Nephron (organoid): Measurements from ENCODE around the gene RREB1.

Source experiments
- H3K27ac Mint-ChIP-seq, 3 experiments: 2 replicates each; pipeline ENCODE4 v1.8.0; 2020; ENCODE audit warnings: mixed read lengths in 3 of 3, mild to moderate bottlenecking in 2 of 3, moderate library complexity in 1 of 3
- H3K27me3 Mint-ChIP-seq: 2 replicates; pipeline ENCODE4 v1.8.0; 2021; ENCODE audit warnings: low read depth, mild to moderate bottlenecking, moderate library complexity, mixed read lengths
- H3K36me3 Mint-ChIP-seq: 2 replicates; pipeline ENCODE4 v1.8.0; 2020; ENCODE audit warnings: low read depth, mixed read lengths
- H3K4me1 Mint-ChIP-seq: 2 replicates; pipeline ENCODE4 v1.8.0; 2020; ENCODE audit warnings: mixed read lengths
- H3K4me3 Mint-ChIP-seq, 3 experiments: 2 replicates each; pipeline ENCODE4 v1.8.0; 2020; ENCODE audit warnings: mild to moderate bottlenecking in 3 of 3, mixed read lengths in 3 of 3, moderate library complexity in 2 of 3
- H3K9me3 Mint-ChIP-seq: 2 replicates; pipeline ENCODE4 v1.8.0; 2020; ENCODE audit warnings: mixed read lengths
- CTCF ChIP-seq, 3 experiments: fragments of 200-600 bp; sonication (generic); IDR thresholded peaks; one replicate each; pipeline ENCODE4 v1.5.0; 2021; ENCODE audit warnings: antibody characterized with exemption in 3 of 3; ENCODE audit not compliant: unreplicated experiment in 3 of 3

Gene RREB1

GRCh38 chr6:7140631-7141378 lies 33.0 kb downstream of the RREB1 start:
- Mint-ChIP-seq H3K4me3 (peak overlapping the region; percentile 85 to 90 (median 90)), H3K27me3 (no peaks in the 10 kb centered on the region), H3K36me3 (no peaks in the 10 kb centered on the region), H3K27ac (peak overlapping the region; percentile 78 to 96 (median 94)), H3K4me1 (peaks cover 75% of the 10 kb centered on the region), H3K9me3 (no peaks in the 10 kb centered on the region)
- no peak for TF ChIP-seq CTCF (IDR thresholded peaks at IDR 0.05; ENCODE audit: unreplicated experiment in 3 of 3)

GRCh38 chr6:7142228-7142801 lies 34.6 kb downstream of the RREB1 start:
- Mint-ChIP-seq H3K27ac (peak overlapping the region; percentile 87 to 96 (median 96)), H3K9me3 (no peaks in the 10 kb centered on the region), H3K27me3 (no peaks in the 10 kb centered on the region), H3K36me3 (no peaks in the 10 kb centered on the region), H3K4me3 (peak overlapping the region; percentile 8 to 84 (median 61)), H3K4me1 (peaks cover 84% of the 10 kb centered on the region)
- no peak for TF ChIP-seq CTCF (IDR thresholded peaks at IDR 0.05; ENCODE audit: unreplicated experiment in 3 of 3)

GRCh38 chr6:7142918-7143475 lies 35.2 kb downstream of the RREB1 start:
- Mint-ChIP-seq H3K27ac (peak overlapping the region; percentile 87 to 96 (median 96)), H3K27me3 (no peaks in the 10 kb centered on the region), H3K4me3 (peak overlapping the region; percentile 61 to 84 (median 78)), H3K9me3 (no peaks in the 10 kb centered on the region), H3K4me1 (peaks cover 84% of the 10 kb centered on the region), H3K36me3 (no peaks in the 10 kb centered on the region)
- TF ChIP-seq CTCF (IDR thresholded peaks at IDR 0.05; ENCODE audit: unreplicated experiment in 3 of 3): no peak

- Mint-ChIP-seq H3K27ac (peak overlapping the region; percentile 87 to 96 (median 96)), H3K27me3 (no peaks in the 10 kb centered on the region)
Observed at GRCh38 chr6:7143476-7143974, 35.8 kb downstream of the RREB1 start.

GRCh38 chr6:7144872-7145584 lies 37.3 kb downstream of the RREB1 start:
- Mint-ChIP-seq H3K9me3 (no peaks in the 10 kb centered on the region), H3K36me3 (no peaks in the 10 kb centered on the region), H3K27ac (peak overlapping the region; percentile 84 to 93 (median 90)), H3K4me1 (peaks cover 68% of the 10 kb centered on the region), H3K27me3 (no peaks in the 10 kb centered on the region), H3K4me3 (no peak overlapping the region)
- TF ChIP-seq CTCF (IDR thresholded peaks at IDR 0.05; ENCODE audit: unreplicated experiment in 3 of 3): no peak

More at GRCh38 chr6:7143476-7143974, 35.8 kb downstream of the RREB1 start:
- Mint-ChIP-seq H3K36me3 (no peaks in the 10 kb centered on the region), H3K9me3 (no peaks in the 10 kb centered on the region), H3K4me3 (peak overlapping the region; percentile 50 to 84 (median 78)), H3K4me1 (peaks cover 80% of the 10 kb centered on the region)
- TF ChIP-seq CTCF (IDR thresholded peaks at IDR 0.05; ENCODE audit: unreplicated experiment in 3 of 3): peak; percentile 33 to 63 (median 40)
